ENCODE data around the gene FAM234A.

The FAM234A gene

GRCh38 chr16:279531-279930 lies 44.9 kb downstream of the FAM234A start:
- Histone ChIP-seq H3K9me3 (ENCODE audit: low read length) (no peaks in the 10 kb centered on the region), H3K4me3 (ENCODE audit: low read depth, low read length, poor library complexity, severe bottlenecking) (no peak overlapping the region), H2AFZ (ENCODE audit: low read length) (no peak overlapping the region), H3K4me2 (ENCODE audit: low read length) (no peak overlapping the region), H3K79me2 (ENCODE audit: insufficient read depth, low read length) (no peaks in the 10 kb centered on the region), H3K27ac (ENCODE audit: low read depth, low read length, poor library complexity, severe bottlenecking) (no peak overlapping the region), H4K20me1 (ENCODE audit: insufficient read depth, low read length) (no peaks in the 10 kb centered on the region), H3K9ac (ENCODE audit: low read length) (no peak overlapping the region), H3K36me3 (ENCODE audit: insufficient read depth, low read length) (no peaks in the 10 kb centered on the region), H3K27me3 (ENCODE audit: insufficient read depth, low read length) (peaks cover 3% of the 10 kb centered on the region; the same call in 1 of the 2 replicates), H3K4me1 (ENCODE audit: insufficient read depth, low read length, severe bottlenecking) (peaks cover 6% of the 10 kb centered on the region), H3K9me2 (ENCODE audit: low read depth, low read length) (no peaks in the 10 kb centered on the region), H3F3A (ENCODE audit: insufficient read depth, low read length) (no peaks in the 10 kb centered on the region)
- TF ChIP-seq EZH2 (IDR thresholded peaks at IDR 0.05; ENCODE audit: borderline replicate concordance, low read length): no peak
- no peak for TF ChIP-seq CTCF (IDR thresholded peaks at IDR 0.05; ENCODE audit: low read length)

- no peaks in the 10 kb centered on the region for H3F3A ChIP-seq (ENCODE audit: insufficient read depth, low read length)
- peaks cover 3% of the 10 kb centered on the region; the same call in 1 of the 2 replicates for H3K27me3 ChIP-seq (ENCODE audit: insufficient read depth, low read length)
- no peaks in the 10 kb centered on the region for H4K20me1 ChIP-seq (ENCODE audit: insufficient read depth, low read length)
- H3K9ac ChIP-seq (ENCODE audit: low read length): no peak overlapping the region
- no peak overlapping the region for H3K4me3 ChIP-seq (ENCODE audit: low read depth, low read length, poor library complexity, severe bottlenecking)
- no peak overlapping the region for H3K4me2 ChIP-seq (ENCODE audit: low read length)
- H3K9me2 ChIP-seq (ENCODE audit: low read depth, low read length): no peaks in the 10 kb centered on the region
- H3K27ac ChIP-seq (ENCODE audit: low read depth, low read length, poor library complexity, severe bottlenecking): no peak overlapping the region
- no peak overlapping the region for H2AFZ ChIP-seq (ENCODE audit: low read length)
- H3K9me3 ChIP-seq (ENCODE audit: low read length): no peaks in the 10 kb centered on the region
- no peaks in the 10 kb centered on the region for H3K79me2 ChIP-seq (ENCODE audit: insufficient read depth, low read length)
- H3K4me1 ChIP-seq (ENCODE audit: insufficient read depth, low read length, severe bottlenecking): peaks cover 5% of the 10 kb centered on the region
- no peaks in the 10 kb centered on the region for H3K36me3 ChIP-seq (ENCODE audit: insufficient read depth, low read length)
- TF ChIP-seq CTCF (IDR thresholded peaks at IDR 0.05; ENCODE audit: low read length) (no peak), EZH2 (IDR thresholded peaks at IDR 0.05; ENCODE audit: borderline replicate concordance, low read length) (no peak)
Observed at GRCh38 chr16:280005-280460, 45.4 kb downstream of the FAM234A start.

- H3K36me3 ChIP-seq (ENCODE audit: insufficient read depth, low read length): no peaks in the 10 kb centered on the region
- no peaks in the 10 kb centered on the region for H3K9me2 ChIP-seq (ENCODE audit: low read depth, low read length)
- H3F3A ChIP-seq (ENCODE audit: insufficient read depth, low read length): no peaks in the 10 kb centered on the region
- no peaks in the 10 kb centered on the region for H3K79me2 ChIP-seq (ENCODE audit: insufficient read depth, low read length)
- H3K9me3 ChIP-seq (ENCODE audit: low read length): no peaks in the 10 kb centered on the region
- H3K9ac ChIP-seq (ENCODE audit: low read length): no peak within 1 kb of the TSS
- no peaks in the 10 kb centered on the region for H4K20me1 ChIP-seq (ENCODE audit: insufficient read depth, low read length)
- H3K4me1 ChIP-seq (ENCODE audit: insufficient read depth, low read length, severe bottlenecking): peaks cover 6% of the 10 kb centered on the region
- no peak within 1 kb of the TSS for H2AFZ ChIP-seq (ENCODE audit: low read length)
- H3K4me2 ChIP-seq (ENCODE audit: low read length): no peak within 1 kb of the TSS
- TF ChIP-seq EZH2 (IDR thresholded peaks at IDR 0.05; ENCODE audit: borderline replicate concordance, low read length) (no peak), CTCF (IDR thresholded peaks at IDR 0.05; ENCODE audit: low read length) (no peak)
- H3K27ac ChIP-seq (ENCODE audit: low read depth, low read length, poor library complexity, severe bottlenecking): no peak within 1 kb of the TSS
- H3K27me3 ChIP-seq (ENCODE audit: insufficient read depth, low read length): peaks cover 3% of the 10 kb centered on the region; the same call in 1 of the 2 replicates
- H3K4me3 ChIP-seq (ENCODE audit: low read depth, low read length, poor library complexity, severe bottlenecking): no peak within 1 kb of the TSS
Observed at GRCh38 chr16:280552-280951, 45.9 kb downstream of the FAM234A start, which contains the start of gene ARHGDIG. Gene ARHGDIG, plus strand, starts transcription at chr16:280591. Its CDS starts 90 bp downstream, at chr16:280681.

Measured in OCI-LY1 (cell line).